ENCODE results near the gene TRIP13.
"Not testable (repeated sequence)": the region's sequence is repeated elsewhere in the genome, so short reads cannot be mapped to it uniquely, and the experiment has no call there.

TRIP13 gene, protein sequence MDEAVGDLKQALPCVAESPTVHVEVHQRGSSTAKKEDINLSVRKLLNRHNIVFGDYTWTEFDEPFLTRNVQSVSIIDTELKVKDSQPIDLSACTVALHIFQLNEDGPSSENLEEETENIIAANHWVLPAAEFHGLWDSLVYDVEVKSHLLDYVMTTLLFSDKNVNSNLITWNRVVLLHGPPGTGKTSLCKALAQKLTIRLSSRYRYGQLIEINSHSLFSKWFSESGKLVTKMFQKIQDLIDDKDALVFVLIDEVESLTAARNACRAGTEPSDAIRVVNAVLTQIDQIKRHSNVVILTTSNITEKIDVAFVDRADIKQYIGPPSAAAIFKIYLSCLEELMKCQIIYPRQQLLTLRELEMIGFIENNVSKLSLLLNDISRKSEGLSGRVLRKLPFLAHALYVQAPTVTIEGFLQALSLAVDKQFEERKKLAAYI

DNA sequence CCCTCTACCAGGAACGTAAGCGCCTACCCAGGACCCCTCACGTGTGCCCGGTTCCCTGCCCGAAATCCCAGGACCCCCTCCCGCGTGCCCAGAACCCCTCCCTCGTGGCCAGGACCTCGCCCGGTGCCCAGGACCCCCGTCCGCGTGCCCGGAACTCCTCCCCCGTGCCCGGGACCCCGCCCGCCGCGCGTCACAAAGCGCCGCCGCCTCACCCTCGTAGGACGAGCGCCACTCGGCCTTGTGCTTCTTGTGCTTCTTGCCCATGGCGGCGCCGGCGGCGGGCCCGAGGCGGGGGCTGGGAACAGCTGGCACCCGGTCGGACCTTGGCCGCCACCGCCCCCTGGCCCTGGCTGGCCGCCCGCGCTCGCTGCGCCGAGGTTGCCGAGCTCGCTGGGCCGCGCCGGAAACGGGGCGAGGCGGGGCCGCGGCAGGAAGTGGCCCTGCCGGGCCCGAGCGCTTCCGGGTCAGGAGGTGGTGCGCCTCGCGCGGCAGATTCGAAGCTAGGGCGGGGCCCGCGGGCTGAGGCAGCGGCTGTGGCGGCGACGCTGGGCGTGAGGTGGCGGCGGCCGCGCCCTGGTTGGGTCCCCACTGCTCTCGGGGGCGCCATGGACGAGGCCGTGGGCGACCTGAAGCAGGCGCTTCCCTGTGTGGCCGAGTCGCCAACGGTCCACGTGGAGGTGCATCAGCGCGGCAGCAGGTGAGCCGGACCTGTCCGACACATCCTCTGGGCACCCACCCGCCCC lies at the start of gene TRIP13, which contains the start of gene BRD9:
Gene TRIP13, plus strand, starts transcription at position 491 of the 743 bp plus-strand sequence. Its CDS starts 115 bp downstream, at position 606.
Gene BRD9, minus strand, starts transcription at position 408 of the 743 bp plus-strand sequence. Its CDS starts 144 bp downstream, at position 264.
- DNase-seq: peak; percentile 94

DNA sequence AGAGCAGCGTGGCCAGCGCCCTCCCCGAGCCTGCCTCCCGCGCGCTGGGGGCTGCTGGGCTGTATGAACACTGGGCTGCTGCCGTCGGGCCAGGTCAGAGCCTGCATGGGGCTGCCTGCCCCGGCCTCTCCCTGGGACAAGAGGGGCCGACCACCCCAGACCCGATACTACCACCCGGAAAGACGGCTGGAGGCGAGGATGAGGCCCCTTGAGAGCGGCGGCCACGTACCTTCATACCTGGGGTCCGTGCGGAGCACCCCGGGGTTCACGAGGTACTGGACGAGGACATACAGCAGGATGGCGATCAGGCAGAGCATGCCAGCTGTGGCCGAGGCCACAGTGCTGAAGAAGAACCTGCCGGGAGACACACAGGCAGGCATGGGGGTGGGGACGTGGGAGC lies 49.3 kb upstream of the TRIP13 start:
- not testable (repeated sequence) for DNase-seq

DNA sequence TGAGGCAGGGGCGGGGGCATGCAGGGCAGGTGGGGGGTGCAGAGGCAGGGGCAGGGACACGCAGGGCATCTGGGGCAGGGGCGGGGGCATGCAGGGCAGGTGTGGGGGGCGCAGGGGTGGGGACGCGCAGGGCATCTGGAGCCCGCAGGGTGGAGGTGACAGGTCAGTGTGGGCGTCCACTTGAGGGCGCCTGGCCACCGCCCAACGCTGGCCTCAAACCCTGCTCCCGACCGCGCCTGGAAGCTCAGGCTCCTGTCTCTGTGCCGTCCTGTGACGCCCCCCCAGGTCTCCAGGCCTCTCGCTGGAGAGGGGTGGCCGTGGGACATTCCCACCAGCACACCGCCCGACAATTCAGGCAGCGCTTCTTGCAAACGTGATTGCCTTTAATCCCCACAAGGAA lies 48.8 kb upstream of the TRIP13 start:
- not testable (repeated sequence) for DNase-seq

DNA sequence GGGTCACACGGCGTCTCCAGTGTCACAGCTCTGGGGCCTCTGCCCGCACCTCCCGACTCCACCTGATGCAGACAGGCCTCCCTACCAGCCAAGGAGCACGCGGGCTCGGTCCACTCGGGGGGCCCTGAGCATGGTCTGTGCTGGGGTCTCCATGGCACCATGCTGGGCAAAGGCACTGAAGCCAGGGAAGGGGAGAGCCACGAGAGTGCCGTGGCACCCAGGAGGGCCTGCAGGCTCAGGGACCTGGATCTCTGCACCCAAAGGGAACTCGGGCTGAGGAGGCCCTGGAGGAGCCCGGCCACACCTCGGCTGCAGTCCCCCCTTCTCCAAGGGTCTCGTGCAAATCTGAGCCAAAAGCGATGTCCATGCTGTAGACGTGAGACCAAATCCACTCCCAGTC lies 48.3 kb upstream of the TRIP13 start:
- DNase-seq: not testable (repeated sequence)

DNA sequence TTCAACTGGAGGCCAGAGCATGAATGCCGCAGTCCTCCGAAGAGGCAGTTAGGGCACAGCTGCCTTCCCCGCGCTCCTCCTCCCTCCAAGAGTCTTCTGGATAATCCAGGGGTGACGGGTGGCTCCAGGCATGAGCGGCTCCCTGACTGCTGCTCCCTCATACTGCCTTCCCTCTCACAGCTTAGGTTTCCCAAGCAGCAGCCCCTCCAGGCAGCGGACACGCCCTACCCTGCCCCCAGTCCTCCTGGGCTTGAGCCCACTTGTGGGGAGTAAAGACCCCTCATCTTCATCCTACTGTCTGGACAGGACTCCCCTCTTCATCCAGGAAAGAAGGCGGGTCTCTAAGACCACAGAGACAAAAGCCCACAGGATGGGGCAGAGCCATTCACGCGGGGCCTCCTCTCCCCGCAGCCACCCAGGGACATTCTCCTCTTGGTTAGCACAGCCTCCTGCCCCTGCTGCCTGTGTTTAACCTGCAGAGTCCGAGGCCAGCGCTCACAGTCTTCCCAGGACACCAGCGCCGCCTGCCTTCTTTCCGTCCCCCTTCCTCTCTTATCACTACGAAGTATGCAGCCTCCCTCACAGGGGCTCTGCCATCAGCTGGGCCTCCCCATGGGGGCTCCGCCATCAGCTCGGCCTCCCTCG lies 47.5 kb upstream of the TRIP13 start:
- DNase-seq: not testable (repeated sequence)

DNA sequence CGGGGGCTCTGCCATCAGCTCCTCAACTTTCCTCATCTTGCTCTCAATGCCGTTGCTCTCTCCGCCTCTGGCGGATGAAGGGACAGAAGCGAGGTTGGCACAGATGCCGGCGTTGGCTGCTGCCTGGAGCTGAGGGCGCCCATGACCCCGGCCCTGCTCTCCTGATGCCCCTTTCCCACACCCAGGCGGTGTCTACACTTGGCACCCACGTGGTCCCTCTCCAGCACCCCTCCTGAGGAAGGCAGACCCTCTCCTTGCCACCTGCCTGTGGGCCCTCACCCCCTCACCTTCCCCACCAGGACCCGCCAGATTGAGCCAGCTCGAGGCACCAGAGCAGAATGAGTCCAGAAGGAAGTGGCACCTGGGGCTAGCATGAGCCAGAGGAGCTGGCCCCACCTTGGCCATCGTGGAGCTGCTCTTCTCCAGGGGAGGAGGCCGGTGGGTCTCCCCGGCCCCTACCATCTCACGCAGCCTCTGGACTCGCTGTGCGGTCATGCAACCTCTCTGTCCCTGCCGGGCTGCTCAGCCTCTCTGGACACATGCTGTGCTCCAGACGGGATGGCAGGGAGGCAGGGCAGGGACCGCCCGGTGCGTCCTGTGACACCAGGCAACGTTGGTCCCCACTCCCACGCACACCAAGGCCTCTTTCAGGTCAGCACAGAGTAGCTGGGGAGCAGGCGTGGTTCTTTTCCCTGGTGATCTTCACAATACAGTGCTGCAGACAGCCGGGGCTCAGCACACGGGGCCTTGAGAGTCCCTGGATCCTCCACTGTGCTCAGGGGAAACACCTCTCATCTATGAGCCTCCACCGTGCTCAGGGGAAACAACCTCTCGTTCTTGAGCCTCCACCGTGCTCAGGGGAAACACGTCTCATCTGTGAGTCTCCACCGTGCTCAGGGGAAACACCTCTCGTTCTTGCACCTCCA lies 46.7 kb upstream of the TRIP13 start:
- DNase-seq: not testable (repeated sequence)

DNA sequence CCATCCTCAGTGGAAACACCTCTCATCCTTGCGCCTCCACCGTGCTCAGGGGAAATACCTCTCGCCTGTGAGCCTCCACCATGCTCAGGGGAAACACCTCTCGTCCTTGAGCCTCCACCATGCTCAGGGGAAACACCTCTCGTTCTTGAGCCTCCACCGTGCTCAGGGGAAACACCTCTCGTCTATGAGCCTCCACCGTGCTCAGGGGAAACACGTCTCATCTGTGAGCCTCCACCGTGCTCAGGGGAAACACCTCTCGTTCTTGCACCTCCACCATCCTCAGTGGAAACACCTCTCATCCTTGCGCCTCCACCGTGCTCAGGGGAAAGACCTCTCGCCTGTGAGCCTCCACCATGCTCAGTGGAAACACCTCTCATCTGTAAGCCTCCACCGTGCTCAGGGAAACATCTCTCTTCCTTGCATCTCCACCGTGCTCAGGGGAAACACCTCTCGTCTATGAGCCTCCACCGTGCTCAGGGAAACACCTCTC lies 46.0 kb upstream of the TRIP13 start:
- not testable (repeated sequence) for DNase-seq

DNA sequence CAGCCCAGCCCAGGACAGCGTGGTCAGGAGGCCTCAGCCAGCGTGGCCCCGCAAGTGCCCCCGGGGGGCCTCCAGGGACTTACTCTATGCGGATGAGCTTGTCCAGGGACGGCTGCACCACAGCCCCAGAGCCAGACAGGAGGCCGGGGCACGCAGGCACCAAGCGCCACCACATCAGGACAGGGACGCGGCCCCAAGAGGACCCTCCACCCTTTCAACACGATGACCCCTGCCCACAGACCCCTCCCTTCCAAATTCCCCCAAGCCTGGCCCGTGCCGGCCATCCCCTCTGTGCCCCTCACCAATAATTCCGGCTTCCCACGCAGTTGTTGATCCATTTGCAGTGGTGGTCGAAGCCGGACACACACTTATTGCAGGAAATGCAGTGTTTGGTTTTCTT lies 45.5 kb upstream of the TRIP13 start:
- not testable (repeated sequence) for DNase-seq

DNA sequence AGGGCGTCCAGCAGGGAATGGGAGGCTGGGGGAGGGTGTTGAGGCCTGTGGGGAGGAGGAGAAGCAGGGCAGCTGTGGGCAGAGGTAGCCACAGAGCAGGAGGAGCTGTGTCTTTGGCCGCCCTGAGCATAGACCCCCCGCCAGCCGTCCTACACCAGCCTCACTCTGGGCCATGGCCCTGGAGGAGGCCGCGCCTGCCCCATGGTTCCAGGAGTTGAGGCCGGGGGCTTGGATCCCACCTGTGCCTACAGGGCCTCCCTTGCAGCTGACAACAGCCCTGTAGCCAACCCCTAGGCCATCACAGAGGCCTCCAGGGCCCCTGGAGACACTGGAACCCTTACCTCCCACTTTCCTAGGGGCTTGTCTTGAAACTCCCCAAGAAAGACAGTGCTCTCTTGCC lies 44.9 kb upstream of the TRIP13 start:
- not testable (repeated sequence) for DNase-seq

DNA sequence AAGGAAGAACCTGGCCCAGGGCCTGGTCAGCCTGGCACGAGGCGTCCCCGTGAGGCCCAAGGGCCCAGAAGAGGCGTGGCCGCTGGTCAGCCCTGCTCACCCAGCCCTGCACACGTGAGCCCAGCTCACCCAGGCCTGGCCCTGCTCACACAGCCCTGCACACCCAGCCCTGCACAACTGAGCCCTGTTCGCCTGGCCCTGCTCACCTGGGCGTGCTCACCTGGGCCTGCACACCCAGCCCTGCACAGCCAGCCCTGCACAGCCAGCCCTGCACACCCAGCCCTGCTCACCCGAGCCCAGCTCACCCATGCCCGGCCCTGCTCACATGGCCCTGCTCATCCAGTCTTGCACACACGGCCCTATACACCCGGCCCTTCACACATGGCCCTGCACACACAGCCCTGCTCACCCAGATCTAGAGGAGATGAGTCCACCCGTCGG lies 44.0 kb upstream of the TRIP13 start:
- no peak for DNase-seq

DNA sequence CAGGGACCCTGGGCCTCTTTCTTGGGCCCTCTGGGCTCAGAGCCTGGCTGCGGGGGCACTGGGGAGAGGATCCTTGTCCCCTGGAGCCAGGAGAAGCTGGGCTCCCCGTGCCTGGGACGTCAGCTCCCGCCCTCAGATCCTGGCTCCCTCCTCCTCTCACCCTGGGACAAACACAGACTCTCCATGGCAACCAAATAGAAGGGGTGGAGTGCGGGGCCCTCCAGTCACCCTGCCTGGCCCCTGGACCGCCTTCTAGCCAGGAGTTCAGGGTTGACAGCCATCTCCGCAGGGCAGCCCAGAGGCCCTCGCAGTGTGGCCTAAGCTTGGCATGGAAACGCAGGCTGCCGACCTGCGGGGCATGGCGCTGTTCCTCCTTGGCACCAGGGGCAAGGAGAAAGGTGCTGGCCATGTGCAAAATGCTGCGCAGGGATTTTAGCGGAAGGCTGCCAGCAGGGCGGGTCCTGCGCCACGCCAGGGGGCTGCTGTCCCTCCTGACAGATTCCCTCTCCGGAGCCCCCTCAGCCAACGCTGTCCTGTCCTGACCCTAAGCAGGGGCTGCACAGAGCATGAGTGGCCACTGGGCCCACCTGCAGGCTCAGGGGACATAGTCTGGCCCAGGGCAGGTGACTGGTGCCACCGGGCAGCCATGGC lies 42.9 kb upstream of the TRIP13 start:
- DNase-seq: no peak

DNA sequence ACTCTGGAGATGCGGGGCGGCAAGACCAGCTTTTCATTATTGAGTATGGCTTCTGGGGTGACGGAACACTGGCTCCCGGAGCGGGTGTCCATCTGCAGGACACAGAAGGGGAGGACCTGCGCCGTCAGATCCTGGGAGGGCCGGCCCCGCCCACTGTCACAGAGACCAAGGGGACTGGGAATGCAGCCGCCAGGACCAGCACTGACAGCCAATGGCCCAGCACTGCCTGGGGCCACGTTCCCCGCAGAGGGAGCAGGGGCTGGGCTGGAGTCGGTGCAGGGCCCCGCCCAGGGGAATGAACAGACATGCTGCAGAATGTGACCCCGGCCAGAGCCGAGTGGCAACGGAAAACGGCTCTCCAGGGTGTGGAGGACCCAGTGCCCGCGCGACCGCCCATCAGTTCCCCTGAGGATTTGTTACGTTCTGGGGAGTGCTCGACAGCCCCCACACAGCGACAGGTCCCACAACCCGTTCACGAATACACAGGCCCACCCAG lies 42.1 kb upstream of the TRIP13 start, which contains the start of gene ZDHHC11:
Gene ZDHHC11, minus strand, starts transcription at position 476 of the 496 bp plus-strand sequence. Its CDS starts 384 bp downstream, at position 92.
- peak; percentile 82 for DNase-seq

DNA sequence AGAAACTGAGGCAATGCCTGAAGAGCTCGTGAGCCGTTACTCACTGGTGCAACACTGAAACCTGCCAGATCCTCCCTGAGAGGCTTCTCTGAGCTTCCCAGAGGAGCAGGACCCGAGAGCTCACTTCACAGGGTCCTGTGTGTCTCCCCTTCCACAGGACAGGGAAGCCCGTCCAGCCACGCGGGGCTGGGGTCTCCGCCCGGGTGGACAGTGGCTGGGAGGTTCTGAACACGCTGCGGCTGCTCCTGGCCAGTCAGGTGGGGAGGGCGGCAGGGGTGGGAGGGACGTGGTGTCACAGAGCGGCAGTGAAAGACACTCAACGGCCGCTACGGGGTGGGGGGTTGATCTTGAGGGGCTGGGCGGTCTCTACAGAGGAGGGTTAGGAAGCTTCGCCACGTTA lies 41.6 kb upstream of the TRIP13 start:
- DNase-seq: peak; percentile 46

DNA sequence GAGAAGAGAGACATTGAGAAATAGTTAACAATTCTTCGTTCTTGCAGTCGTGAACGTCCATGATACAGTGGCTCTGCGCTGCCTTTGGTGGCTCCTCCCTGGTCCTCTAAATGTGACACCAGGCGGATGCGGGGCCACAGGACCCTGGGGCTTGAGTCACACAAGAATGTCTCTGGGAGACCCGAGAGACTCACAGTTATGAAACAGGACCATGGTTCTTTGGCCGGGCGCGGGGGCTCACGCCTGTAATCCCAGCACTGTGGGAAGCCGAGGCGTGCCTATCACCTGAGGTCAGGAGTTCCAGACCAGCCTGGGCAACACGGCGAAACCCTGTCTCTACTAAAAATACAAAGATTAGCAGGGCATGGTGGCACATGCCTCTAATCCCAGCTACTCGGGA lies 41.1 kb upstream of the TRIP13 start:
- DNase-seq: no peak

DNA sequence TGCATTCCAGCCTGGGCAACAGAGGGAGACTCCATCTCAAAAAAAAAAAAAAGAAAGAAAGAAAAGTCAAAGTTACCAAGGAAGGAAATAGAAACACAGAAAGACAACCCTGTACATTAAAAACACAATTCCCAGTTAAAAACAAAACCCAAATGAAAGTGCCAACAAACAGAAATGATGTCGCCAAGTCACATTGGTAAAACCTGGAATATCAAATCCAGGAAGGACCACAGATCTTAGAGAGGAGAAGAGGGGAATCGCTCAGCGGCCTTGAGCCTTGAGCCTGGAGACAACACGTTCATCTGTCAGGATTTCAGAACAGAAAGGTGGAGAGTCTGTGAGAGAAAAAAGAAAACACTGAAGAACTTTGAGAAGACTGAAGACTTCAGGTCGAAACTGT lies 40.7 kb upstream of the TRIP13 start:
- no peak for DNase-seq

DNA sequence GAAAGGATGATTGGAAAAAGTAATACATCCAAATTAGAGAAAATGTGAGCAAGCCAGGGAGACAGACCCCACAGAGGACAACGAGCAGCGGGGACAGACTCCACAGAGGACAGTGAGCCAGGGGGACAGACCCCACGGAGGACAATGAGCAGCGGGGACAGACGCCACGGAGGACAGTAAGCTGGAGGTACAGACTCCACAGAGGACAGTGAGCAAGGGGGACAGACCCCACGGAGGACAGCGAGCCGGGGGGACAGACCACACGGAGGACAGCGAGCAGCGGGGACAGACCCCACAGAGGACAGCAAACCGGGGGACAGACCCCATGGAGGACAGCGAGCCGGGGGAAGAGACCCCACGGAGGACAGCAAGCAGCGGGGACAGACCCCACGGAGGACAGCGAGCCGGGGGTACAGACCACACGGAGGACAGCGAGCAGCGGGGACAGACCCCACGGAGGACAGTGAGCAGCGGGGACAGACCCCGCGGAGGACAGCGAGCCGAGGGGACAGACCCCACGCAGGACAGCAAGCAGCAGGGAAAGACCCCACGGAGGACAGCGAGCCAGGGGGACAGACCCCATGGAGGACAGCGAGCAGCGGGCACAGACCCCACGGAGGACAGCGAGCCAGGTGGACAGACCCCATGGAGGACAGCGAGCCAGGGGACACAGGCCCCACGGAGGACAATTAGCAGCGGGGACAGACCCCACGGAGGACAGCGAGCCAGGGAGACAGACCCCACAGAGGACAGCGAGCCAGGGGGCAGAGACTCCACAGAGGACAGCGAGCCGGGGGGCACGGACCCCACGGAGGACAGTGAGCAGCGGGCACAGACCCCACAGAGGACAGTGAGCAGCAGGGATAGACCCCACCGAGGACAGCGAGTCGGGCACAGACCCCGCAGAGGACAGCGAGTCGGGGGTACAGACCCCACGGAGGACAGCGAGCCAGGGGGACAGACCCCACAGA lies 40.0 kb upstream of the TRIP13 start:
- no peak for DNase-seq

DNA sequence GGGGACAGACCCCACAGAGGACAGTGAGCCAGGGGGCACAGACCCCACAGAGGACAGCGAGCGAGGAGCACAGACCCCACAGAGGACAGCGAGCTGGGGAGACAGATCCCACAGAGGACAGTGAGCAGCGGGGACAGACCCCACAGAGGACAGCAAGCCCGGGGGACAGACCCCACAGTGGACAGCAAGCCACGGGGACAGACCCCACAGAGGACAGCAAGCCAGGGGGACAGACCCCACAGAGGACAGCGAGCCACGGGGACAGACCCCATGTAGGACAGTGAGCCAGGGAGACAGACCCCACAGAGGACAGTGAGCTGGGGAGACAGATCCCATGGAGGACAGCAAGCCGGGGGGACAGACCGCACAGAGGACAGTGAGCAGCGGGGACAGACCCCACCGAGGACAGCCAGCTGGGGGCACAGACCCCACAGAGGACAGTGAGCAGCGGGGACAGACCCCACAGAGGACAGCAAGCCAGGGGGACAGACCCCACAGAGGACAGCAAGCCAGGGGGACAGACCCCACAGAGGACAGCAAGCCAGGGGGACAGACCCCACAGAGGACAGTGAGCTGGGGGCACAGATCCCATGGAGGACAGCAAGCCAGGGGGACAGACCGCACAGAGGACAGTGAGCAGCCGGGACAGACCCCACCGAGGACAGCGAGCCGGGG lies 39.1 kb upstream of the TRIP13 start:
- DNase-seq: not testable (repeated sequence)

DNA sequence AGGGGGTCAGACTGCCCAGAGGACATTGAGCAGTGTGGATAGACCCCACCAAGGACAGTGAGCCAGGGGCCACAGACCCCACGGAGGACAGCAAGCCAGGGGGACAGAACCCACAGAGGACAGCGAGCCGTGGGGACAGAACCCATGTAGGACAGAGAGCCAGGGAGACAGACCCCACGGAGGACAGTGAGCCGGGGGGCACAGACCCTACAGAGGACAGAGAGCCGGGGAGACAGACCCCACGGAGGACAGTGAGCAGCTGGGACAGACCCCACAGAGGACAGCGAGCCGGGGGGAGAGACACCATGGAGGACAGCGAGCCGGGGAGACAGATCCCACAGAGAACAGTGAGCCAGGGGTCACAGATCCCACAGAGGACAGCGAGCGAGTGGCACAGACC lies 38.5 kb upstream of the TRIP13 start:
- DNase-seq: no peak

Measured in NCI-H69 (cell line).